NOMO-1 (cell line): Measurements from ENCODE around the gene LRFN4.
A peak's percentile ranks its signal among the peaks of the same experiment; 100 is the strongest.

ENCODE experiments used
- DNase-seq, 2 experiments: peaks; one replicate each; lab custom pipeline; 2025; ENCODE audit not compliant: unreplicated experiment in 2 of 2; lab: John Stamatoyannopoulos, UW

LRFN4 gene

GRCh38 chr11:66845143-66845875 lies 11.6 kb upstream of the LRFN4 start:
- no peak for DNase-seq

DNA sequence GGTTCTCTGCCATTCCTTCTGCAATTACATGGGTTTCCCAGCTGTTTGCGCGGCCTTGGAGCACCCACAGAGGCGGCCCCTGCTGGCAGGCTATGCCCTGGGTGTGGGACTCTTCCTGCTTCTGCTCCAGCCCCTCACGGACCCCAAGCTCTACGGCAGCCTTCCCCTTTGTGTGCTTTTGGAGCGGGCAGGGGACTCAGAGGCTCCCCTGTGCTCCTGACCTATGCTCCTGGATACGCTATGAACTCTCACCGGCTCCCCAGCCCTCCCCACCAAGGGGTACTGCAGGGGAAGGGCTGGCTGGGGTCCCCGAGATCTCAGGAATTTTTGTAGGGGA lies 11.0 kb upstream of the LRFN4 start:
- no peak for DNase-seq

DNA sequence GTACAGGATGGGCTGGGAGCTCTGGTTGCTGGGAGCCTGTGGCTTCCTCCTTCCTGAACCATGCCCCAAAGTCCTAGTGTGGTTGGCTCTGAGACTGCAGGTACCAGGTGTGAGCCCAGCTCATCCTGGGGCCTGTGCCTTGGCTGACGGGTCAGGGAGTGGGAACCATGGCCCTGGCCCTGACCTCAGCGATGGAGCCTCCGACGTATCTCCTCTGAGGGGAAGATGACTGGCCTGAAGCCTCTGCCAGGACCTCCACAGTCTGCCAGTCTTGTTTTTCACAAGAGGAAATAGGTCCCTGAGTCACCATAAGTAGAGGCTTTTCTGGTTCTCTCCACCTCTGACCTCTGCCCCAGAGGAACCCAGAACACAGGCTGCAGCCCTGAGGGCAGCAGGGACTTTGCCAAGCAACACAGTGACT lies 10.2 kb upstream of the LRFN4 start:
- DNase-seq, result no peak

DNA sequence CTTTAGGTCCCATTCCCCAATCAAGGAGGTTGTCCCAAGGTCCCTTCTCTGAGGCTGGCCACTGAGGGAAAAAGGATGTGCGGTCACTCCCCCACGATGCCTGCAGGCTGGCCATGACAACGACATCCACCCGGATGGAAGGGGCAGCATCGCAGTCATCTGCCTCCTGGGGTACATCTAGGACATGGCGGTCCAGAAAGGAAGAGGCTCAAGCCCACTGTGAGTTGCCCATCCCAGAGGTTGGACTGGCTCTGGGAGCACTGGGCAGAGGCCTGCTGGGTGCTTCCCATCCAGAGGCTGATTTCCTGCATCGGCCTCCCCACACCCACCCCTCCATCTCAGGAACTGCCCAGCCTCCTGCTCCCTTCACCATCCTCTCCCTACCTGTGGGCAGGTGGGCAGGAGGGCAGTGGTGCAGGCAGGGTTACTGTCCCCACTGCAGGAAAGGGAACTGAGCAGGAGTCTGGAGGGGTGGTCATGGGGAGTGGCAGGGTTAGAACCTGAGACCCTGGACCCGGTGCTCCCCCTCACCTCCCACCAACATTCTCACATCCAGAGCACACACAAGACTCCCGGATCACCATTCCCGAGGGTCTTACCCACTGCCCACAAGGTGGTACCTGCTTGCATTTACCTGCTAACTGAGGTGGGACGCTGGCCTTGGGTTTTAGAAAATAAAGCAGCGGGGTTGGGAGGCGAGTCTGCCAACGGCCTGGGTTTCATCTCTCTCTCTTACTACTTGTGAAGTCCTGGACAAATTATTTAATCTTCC lies 9.2 kb upstream of the LRFN4 start:
- no peak for DNase-seq

DNA sequence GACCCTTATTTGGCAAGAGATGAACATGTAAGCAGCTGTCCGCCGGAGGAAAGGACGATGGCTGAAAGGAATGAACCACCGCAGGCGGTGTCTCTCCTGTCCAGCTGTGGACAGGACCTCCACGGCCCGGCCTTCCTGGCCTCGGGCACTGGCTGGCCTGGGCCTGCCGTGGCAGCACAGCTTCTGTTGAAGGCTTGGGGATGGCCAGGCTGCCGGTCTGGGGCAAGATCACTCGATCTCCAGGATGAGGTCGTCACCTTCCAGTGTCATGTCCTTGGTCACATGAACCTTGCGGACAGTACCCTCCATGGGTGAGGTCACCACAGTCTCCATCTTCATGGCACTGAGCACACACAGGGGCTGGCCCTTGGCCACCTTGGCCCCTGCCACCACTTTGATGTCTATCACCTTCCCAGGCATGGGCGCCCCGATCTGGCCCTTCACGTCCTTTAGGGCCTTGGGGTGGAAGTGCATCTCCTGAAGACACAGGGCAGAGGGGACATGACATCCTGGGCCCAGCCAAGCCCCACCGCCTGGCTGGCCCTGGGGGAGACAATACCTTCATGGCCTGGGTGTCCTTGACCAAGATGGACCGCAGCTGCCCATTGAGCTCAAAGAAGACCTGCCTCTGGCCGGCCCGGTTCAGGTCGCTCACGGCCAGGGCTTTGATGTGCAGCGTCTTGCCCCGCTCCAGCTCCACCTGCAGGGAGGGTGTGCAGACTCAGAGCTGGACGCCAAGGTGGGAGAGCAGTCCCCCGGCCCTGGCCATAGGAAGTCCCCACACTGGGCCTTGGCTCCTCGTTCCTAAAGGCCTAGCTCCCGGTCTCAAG lies 8.0 kb upstream of the LRFN4 start:
- DNase-seq, result no peak

GRCh38 chr11:66849501-66850234 lies 7.2 kb upstream of the LRFN4 start:
- no peak for DNase-seq

GRCh38 chr11:66850235-66850587 lies 6.7 kb upstream of the LRFN4 start:
- DNase-seq, result no peak

DNA sequence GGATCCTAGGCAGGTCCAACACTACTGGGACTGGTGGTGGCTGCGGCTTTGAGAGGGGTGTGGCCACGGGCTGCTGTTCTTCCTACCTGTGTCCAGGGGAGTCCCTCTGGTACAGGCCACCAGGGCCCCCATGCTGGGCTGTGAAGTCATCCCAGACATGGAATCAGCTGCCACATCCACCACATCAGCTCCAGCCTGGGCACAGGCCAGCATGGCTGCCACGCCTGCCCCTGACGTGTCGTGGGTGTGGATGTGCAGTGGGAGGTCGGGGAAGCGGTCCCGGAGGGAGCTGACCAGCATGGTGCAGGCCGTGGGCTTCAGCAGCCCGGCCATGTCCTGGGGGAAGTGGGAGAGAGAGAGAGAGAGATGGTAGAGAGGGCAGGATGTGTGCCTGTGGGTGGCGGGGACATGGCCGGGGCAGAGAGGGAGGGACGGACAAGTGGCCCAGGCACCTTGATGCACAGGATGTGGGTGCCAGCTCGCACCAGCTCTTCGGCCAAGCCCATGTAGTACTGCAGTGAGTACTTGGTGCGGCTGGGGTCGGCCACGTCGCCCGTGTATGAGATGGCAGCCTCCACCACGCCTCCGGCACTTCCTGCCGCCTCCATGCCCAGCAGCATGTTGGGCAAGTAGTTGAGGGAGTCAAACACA lies 6.2 kb upstream of the LRFN4 start:
- no peak for DNase-seq

DNA sequence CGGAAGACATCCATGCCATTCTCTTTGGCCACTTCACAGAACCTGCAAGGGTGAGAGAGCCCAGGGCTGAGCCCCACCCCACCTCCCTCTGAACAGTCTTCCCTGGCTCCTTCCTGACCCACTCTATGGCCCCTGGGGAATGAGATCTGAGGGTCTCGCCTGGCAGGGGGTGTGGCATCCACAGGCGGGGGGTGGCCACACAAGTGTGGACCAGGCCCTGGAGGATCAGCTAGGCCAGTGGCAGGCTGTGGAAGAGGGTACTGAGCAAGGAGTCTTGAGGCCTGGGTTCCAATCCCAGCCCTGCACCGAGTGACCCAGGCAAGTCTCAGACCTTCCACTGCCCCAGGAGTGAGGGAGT lies 5.6 kb upstream of the LRFN4 start:
- no peak for DNase-seq

DNA sequence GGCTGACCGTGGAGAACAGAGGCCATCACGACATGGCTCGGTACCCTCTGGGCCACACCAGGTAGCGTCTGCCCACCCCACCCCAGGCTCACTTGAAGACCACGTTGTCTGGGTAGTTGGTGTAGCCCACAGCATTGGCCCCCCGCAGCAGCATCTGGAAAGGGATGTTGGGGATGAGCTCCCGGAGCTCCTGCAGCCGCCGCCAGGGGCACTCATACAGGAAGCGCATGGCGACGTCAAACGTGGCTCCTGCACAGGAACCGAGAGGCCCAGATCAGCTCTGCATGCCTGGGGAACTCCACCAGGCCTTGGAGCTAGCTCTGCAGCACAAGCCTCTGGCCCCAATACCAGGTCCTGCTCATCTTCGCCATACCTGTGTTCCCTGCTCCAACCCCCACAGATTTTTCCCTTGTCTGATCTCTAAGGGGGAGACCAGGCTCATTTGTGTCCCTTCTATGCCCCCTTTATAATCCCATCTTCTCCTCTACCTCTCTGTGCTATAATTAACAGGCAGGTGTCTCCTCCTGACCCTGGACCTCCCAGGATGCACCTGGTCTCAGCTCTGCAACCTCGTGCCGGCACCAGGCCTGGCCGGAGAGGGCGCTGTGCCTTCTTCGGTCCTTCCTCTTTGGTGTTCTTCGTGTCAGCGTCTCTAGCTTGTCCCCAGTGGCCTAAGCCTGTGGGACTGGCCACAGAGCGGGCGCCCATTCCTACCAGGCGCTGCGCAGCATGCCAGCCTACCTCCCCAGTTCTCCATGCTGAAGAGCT lies 5.0 kb upstream of the LRFN4 start:
- DNase-seq, result no peak

GRCh38 chr11:66852466-66853241 lies 4.2 kb upstream of the LRFN4 start:
- no peak for DNase-seq

- no peak for DNase-seq
These were observed 3.3 kb upstream of the LRFN4 start for GRCh38 chr11:66853242-66854229.

DNA sequence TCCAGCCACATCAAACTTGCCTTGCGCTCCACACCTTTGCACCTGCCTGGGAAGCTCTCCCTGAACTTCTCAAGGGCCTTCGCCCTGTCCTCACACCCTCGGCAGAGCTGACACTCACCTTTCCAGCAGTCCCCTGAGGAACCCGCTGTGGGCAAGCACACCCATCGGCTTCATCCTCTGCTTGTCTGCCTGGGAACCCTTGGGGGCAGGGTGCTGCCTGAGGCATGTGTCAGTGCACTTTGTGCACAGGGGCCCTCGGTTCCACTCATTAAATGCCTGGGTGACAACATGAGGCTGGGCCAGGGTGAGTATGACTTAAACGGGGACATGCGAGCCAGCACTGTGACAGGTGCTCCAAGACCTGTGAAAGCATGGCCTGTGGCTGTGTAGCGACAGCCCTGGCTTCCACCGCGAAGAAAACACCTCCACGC lies 2.6 kb upstream of the LRFN4 start:
- DNase-seq, result no peak

- no peak for DNase-seq
These were observed 2.1 kb upstream of the LRFN4 start for GRCh38 chr11:66854729-66855211.

GRCh38 chr11:66855574-66856495 lies 1.0 kb upstream of the LRFN4 start:
- DNase-seq, result peak; percentile 88 to 93

DNA sequence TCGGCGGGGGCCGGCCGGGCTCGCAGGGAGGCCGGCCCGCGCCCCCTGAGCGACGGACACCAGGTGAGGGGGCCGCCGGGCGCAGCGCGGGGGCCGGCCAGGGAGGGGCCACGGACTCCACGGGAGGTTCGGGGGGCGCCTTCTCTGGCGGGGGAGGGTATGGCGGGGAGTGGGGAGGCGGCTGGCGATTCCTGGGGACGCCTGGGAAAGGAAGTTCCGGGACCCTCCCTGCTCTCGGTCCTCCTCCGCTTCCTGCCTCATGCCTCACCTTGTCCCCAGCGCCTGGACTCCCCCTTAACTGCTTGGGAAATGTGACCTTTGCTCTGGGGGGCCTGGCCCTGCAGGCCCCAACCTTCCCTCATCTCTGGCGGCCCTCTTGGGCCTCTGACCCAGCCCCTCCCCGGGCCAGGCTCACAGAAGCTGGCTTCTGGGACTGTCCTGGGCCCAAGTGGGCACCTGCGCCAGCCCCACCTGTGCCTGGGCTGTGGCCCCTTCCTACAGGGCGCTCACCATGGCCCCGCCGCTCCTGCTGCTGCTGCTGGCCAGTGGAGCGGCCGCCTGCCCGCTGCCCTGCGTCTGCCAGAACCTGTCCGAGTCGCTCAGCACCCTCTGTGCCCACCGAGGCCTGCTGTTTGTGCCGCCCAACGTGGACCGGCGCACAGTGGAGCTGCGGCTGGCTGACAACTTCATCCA lies 516 bp downstream of the LRFN4 start:
- no peak for DNase-seq
